Measurements from ENCODE around the gene DCAF4L1. TPM values are rescaled to one million over a fixed set of nuclear protein-coding genes. Genes with fewer than 3 reads are reported as not detected.

Gene DCAF4L1, protein sequence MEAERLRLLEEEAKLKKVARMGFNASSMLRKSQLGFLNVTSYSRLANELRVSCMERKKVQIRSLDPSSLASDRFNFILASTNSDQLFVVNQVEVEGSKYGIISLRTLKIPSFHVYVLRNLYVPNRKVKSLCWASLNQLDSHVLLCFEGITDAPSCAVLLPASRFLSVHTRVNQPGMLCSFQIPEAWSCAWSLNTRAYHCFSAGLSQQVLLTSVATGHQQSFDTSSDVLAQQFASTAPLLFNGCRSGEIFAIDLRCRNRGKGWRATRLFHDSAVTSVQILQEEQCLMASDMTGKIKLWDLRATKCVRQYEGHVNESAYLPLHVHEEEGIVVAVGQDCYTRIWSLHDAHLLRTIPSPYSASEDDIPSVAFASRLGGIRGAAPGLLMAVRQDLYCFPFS
- under 1 TPM; 0.10 to 0.19 (median 0.15) TPM for polyA plus RNA-seq (ENCODE audit: insufficient read length in 4 of 4)

DNA sequence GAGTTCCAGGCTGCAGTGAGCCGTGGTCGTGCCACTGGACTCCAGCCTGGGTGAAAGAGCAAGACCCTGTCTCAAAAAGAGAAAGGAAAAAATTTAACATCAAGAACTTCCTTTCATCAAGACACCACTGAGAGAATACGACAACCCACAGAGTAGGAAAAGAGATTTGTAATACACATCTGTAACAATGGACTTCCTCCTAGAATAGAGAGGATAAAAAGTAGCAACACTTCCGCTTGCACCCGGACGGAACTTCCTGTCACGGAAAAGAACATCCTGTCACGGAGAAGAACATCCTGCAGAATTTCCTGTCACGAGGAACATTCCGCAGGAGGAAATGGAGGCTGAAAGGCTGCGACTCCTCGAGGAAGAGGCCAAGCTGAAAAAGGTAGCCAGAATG lies at the start of gene DCAF4L1:
Gene DCAF4L1, plus strand, starts transcription at position 301 of the 400 bp plus-strand sequence. Its CDS starts 37 bp downstream, at position 338.
- no peak for DNase-seq (ENCODE audit: low read depth in 4 of 4, low spot score in 3 of 4)

DNA sequence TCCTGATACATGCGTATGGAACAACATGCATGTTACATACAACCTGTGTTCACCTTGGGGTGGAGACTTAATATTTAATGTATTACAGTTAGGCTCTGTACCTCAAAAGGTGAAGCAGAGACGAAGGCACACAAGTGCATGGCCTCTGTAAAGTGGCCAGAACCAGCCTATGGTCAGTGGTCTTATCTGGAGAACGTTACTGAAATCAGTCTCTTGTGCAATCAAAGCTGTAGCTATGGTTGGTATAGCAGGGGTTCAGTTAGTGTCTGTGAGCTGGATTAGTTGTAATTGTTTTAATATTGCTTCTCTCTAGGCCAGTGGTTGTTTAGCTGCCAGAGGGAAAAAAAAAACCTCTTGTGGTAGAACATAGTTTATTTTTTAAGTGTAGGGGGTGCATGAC lies 48.6 kb upstream of the DCAF4L1 start:
- no peak for DNase-seq (ENCODE audit: low read depth in 4 of 4, low spot score in 3 of 4)

DNA sequence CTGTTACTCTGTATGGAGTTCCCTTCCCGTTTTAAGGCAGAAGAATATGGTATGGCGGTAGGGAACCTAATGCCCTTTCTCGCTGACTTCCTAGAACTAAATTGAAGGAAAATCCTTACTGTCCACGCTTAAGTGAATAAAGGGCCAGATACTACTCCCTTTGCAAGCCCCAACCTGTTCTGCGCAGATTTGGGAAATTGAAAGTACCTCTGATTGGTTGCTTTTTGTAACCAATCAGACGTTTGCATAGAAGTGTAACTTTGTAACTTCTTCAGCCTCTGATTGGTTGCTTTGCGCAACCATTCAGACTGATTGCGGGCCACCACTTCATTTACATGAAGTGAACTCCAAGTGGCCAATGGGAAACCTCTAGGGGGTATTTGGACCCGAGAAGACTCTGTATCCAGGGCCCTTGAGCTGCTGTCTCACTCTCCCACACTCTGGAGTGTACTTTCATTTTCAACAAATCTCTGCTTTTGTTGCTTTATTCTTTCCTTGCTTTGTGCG lies 47.5 kb upstream of the DCAF4L1 start:
- no peak for DNase-seq (ENCODE audit: low read depth in 4 of 4, low spot score in 3 of 4)

DNA sequence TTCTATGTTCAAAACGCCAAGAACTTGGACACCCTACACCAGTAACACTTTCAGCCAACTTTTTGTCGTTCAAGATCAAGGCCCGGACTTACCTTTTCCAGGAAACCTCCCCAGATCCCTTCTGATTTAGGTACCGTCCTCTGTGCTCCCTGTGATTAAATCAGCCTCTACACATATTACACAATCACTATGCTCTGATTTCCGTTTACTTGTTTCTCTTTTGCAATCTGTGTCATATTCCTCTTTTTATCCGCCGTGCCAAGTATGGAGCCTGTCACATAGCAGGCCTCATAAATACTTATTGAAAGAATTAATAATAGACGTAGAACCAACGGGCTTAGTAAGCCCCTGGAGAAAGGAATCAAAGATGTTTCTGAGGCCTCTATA lies 47.0 kb upstream of the DCAF4L1 start:
- no peak for DNase-seq (ENCODE audit: low read depth in 4 of 4, low spot score in 3 of 4)

DNA sequence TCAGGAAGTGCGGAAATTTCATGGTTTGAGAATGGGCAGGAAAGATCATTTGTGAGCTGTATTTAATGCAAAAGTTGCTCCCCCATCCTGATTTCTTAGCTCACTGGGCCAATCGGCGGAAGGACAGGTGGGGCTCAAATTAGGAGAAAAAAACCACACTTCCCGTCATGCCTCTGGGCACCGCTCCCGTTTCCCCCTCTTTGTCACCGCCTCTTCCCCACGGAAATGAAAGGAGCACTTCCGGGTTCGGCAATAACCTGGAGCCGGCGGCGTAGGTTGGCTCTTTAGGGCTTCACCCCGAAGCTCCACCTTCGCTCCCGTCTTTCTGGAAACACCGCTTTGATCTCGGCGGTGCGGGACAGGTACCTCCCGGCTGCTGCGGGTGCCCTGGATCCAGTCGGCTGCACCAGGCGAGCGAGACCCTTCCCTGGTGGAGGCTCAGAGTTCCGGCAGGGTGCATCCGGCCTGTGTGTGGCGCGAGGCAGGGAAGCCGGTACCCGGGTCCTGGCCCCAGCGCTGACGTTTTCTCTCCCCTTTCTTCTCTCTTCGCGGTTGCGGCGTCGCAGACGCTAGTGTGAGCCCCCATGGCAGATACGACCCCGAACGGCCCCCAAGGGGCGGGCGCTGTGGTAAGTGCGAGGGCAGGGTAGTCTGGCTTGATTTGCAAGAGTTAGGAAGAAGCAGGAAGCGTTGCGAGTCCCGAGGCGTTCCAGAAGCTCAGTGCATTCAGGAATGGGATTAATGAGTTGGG lies 46.5 kb upstream of the DCAF4L1 start, which contains the start of gene TMEM33:
Gene TMEM33, plus strand, starts transcription at position 529 of the 751 bp plus-strand sequence. Its CDS starts 56 bp downstream, at position 585.
- peak; percentile 63 to 81 (median 78) for DNase-seq (ENCODE audit: low read depth in 4 of 4, low spot score in 3 of 4)

DNA sequence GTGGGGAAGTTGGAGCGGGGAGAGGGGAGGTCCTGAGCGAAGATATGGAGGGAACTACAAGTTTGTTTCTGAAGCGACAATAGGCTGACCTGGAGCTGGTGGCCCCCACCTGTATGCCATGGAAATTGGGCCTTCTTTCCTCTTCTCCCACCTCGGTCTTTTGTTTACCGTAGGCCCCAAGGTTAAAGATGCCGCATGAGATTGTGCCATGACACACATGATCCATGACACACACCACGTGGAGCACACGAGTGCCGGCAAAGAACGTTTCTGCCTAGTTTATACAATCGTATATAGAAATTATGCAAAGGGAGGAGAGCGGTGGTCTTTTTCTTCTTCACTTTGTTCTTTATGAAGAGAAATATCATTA lies 45.9 kb upstream of the DCAF4L1 start:
- no peak for DNase-seq (ENCODE audit: low read depth in 4 of 4, low spot score in 3 of 4)

DNA sequence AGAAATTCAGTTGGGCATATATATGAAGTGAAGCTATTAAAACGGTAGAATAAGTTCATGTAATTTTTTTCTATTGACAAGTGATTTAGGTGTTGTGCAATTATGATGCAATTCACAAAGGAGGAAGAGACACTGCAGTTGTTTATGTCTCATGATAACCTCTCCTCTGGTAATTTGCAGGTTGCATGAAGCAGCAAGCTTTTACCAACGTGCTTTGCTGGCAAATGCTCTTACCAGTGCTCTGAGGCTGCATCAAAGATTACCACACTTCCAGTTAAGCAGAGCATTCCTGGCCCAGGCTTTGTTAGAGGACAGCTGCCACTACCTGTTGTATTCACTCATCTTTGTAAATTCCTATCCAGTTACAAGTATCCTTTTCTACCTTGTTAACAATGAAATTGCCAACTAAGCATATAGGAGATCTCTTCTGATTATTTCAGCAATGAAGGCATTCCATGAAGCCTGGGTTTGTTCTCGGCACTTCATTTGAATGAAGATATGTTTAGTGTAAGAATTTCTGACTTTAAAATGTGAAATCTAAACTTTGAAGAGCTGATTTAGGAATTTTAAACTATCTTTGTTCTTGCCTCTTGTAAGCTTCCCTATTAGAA lies 42.4 kb upstream of the DCAF4L1 start:
- no peak for DNase-seq (ENCODE audit: low read depth in 4 of 4, low spot score in 3 of 4)

DNA sequence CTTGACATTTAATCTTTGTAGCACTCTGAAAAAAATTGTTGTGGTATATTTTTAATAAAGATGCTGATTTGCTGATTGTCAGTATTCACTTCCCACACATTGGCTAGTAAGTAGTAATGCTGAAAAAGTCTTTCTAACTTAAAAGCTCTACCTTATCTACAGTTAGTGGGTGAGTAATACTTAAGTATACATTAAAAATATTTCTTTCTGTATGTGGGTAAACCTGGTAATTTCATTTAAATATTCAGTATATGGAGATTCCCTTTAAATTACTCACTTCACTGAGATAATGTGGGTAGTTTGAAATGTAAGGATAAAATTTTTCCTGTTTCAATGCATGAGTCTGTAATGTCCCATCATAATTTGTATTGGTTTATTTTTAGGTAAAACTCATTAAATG lies 40.7 kb upstream of the DCAF4L1 start:
- no peak for DNase-seq (ENCODE audit: low read depth in 4 of 4, low spot score in 3 of 4)

DNA sequence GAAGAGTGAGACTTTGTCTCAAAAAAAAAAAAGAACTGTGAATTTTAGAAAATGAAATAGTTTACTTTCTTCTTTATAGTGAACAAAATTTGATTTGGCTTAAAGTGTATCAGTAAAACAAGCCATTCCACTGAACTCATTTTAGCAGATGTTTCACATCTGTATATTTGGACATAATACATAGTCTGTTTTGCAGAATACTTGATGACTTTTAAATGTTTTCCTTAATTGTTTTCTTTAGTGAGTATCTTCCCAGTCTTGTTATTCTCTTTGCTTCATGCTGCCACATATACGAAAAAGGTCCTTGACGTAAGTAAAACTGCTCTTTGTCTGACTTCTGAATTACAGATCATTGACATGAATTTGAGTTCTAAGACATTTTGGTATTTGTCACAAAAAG lies 38.0 kb upstream of the DCAF4L1 start:
- DNase-seq (ENCODE audit: low read depth in 4 of 4, low spot score in 3 of 4) = no peak

DNA sequence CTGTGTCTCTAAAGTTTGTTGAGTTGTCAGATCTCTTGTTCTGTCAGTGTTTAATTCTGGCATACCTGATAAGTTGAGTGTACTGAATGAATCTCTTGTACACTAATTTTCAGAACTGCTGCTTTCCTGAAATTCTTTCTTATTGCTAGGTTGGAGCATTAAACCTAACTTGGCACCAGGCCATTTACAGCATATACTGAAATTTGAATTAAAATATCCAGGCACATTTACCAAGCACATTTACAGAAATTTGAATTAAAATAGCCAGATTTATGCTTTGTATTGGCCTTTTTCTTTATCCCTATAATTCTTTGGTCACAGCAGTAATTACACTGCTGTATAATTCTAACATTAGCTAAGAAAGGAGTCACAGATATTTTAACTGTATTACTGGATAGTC lies 37.5 kb upstream of the DCAF4L1 start:
- no peak for DNase-seq (ENCODE audit: low read depth in 4 of 4, low spot score in 3 of 4)

DNA sequence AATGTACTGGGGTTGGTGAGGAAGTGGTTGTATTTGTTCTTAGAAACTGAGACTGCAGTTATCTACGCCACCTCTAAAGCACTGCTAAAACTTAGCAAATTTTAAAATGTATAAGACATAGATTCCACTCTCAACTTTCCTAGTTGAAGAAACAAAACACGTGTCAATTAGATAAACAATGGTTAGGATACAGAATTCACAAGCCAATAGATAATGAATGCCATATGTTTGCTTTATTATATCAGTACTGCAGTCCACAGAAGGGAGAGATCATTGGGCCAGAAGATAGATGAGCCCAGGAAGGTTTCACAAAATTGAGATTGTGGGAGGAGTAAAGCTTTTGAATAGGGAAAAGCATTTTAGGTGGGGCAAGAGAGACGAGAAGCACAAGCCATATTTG lies 32.0 kb upstream of the DCAF4L1 start:
- no peak for DNase-seq (ENCODE audit: low read depth in 4 of 4, low spot score in 3 of 4)

DNA sequence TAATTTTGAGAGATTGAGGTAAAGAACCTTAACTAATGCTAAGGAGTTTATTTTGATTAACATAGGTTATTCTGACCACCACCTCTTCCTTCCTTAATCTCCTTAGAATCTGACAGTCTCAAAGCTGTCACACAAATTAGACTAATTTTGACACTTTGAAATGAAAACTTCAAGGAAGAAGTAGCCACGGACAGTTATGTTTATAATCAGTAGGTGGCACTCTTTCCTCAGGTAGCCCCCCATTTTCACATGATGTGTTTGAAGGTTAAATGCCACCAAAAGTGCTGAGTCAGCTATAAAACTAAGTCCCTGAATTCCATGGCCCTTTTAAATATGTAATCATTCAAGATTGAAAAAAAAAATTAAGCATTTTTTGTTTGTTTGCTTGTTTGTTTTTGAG lies 23.9 kb upstream of the DCAF4L1 start:
- no peak for DNase-seq (ENCODE audit: low read depth in 4 of 4, low spot score in 3 of 4)

DNA sequence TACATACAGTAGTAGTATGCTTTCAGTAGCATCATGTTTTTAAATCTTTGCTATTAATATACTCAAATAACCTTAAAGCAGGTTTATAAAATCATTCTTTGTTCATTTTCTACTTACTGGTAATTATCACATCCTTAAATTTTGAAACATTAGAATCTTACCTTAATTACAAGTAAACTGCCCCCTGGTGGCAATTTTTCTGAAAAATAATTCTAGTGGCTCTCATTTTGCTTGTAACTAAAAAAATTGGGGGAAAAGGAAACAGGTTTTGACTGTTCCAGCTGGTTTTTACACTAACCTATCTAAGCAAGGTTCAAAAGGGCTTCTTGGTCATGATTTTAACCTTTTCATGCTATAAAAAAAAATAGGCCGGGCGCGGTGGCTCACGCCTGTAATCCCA lies 18.5 kb upstream of the DCAF4L1 start:
- no peak for DNase-seq (ENCODE audit: low read depth in 4 of 4, low spot score in 3 of 4)

DNA sequence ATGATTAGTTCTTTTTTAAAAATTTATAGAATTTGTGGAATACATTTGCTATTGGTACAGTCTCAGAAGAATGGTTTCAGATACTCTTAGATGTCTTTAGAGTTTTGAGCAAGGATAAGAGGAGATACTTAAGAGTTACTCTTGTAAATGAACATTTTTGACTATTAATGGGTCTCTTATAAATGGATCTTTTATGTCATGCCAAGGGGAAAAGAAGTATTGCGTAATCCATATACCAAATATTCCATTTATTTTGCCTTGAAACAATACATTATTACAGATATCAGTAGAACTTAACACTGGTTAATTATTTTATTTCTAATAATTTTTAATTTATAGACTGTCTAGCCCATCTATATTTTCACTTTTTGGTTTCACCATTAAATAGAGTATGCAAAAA lies 17.2 kb upstream of the DCAF4L1 start:
- no peak for DNase-seq (ENCODE audit: low read depth in 4 of 4, low spot score in 3 of 4)

DNA sequence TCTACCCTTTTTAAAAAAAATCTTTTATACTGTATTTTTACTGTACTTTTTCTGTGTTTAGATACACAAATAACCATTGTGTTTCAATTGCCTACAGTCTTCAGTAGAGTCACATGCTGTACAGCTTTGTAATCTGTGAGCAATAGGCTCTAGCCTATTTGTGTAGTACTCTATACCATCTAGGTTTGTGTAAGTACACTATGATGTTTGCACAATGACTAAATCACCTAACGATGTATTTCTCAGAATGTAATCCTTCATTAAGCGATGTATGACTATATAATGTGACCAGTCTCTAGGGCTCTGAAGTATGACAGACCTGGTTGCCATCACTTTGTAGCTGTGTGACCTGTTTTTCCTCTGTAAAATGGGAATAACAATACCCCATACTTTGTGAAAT lies 14.2 kb upstream of the DCAF4L1 start:
- no peak for DNase-seq (ENCODE audit: low read depth in 4 of 4, low spot score in 3 of 4)

DNA sequence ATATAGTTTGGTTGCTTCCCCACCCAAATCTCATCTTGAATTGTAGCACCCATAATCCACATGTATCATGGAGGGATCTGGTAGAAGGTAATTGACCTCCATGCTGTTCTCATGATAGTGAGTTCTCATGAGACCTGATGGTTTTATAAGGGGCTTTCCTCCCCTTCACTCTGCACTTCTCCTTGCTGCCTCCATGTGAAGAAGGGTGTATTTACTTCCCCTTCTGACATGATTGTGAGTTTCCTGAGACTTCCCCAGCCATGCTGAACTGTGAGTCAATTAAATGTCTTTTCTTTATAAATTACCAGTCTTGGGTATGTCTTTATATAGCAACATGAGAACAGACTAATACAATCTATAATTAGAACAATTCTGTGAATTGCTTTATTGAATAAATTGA lies 11.9 kb upstream of the DCAF4L1 start:
- DNase-seq (ENCODE audit: low read depth in 4 of 4, low spot score in 3 of 4) = no peak

DNA sequence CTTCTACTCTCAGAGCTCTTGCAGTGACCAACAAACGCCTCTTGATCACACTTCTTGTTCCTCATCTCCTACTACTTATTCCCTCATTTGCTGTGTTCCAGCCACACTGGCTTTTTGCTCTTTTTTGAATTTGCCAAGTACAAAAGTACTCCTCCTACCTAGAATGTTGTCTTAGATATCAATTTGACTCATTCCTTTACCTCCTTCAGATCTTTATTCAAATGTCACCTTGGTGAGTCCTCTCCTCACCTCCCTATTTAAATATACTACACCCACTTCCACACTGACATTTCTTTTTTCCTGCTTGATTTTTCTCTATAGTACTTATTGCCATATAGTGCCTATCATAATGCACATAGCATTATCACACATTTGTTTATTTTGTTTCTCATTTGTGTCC lies 6.2 kb upstream of the DCAF4L1 start:
- no peak for DNase-seq (ENCODE audit: low read depth in 4 of 4, low spot score in 3 of 4)

DNA sequence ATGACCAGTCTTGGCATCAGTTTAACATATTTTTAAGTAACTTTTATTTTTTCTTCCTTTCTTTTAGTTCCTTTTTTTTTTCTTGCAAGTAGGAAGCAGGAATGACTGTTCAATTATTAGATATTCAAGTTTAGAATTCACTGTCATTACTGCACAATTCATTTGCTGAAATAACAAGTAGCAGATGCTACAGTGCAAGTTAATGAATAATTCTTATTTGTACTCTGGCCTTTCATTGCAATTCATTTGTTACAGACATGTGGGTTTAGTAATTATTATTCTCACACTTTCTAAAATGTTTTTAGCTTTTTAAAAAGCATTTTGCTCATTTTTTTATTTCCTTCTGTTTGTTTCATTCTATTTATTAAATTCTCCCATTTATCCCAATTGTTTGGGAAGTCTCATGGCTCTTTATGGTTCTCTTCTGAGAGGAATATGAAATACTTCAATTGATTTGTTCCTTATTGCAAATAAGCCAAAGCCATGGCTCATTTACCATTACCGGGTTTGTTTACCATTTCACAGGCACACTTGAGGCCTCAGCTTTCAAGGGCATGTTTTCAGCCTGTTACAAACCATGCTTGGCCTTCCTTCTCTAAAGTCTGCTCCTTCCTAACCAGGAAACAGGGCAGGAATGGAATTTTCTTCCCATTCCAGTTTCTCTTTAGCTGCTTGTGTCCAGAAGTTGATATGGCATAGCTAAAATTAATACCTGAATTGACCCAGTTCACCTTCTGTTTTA lies 4.6 kb upstream of the DCAF4L1 start:
- DNase-seq (ENCODE audit: low read depth in 4 of 4, low spot score in 3 of 4) = no peak

DNA sequence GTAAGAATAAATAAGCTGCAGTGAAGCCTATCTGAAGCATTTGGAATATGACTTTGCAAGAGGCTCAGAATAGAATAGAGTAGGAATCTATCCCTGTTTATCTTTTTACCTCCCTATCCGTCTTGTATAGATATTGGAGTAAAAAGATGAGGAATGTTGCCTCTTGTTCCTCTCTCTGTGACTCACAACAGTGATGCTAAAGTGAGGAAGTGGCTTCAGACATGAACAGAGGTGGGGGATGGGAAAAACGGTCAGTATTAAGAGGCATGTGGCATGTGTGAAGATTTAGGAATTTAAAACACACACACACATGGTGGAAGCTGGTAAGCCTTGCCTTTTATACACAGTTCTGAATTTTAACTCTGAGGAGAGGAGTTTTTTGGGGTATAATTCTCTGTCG lies 3.8 kb upstream of the DCAF4L1 start:
- no peak for DNase-seq (ENCODE audit: low read depth in 4 of 4, low spot score in 3 of 4)

DNA sequence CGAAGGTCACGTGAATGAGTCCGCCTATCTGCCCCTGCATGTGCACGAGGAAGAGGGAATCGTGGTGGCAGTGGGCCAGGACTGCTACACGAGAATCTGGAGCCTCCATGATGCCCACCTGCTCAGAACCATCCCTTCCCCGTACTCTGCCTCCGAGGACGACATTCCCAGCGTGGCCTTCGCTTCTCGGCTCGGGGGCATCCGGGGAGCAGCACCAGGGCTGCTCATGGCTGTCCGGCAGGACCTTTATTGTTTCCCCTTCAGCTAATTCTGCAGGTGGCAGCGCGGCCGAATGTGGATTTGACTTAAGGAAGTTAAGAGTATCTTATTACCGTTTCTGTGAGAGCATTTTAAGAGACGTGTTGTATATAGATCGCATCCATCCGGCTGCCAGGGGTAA lies 1.2 kb downstream of the DCAF4L1 start:
- no peak for DNase-seq (ENCODE audit: low read depth in 4 of 4, low spot score in 3 of 4)

DNA sequence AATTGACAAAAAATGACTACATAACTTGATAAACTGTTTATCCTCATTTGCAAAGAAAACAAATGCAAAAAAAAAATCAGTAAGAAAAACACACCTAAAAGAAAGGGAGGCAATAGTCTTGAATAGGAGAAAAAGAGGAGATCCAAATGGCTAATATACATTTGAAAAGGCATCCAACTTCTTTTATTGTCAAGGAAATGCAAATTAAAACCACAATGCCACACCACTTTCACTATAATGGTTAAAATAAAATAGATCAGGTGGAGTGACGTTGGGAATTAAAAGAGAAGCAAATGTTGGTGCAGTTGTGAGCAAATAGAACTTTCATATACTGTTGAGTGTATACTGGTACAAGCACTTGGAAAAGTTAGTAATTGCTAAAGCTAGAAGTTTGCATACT lies 3.6 kb downstream of the DCAF4L1 start:
- no peak for DNase-seq (ENCODE audit: low read depth in 4 of 4, low spot score in 3 of 4)
